ENCODE data around the gene PANK2.

DNA sequence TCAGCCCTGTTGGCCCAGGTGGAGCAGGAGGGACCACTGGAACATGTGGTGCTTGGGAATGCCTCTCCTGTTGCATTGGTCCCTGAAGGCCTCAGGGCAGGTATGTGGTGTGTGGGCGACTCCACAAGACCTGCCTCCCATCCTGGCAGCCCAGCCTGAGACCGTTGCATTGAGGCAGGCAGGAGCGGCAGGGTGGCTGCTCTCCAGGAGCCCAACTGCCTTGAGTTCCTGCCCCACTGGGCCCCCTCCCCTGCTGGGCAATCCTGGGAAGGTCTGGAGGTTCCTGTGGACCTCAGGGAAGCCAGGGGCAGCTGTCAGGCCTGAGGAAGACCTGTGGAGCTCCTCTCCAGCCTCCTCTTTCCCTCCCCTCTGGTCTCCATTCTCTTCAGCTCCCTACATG is 22.7 kb upstream of the PANK2 start:
- TF ChIP-seq POLR2A (IDR thresholded peaks at IDR 0.05; ENCODE audit: low read depth, low read length) (no peak), EZH2 (IDR thresholded peaks at IDR 0.05; ENCODE audit: borderline replicate concordance, control insufficient read depth, low read depth, low read length) (no peak), SIN3A (IDR thresholded peaks at IDR 0.05; ENCODE audit: low read depth, low read length) (no peak), CREB1 (IDR thresholded peaks at IDR 0.05; ENCODE audit: low read depth) (no peak)
- TF ChIP-seq, protein P1, sequence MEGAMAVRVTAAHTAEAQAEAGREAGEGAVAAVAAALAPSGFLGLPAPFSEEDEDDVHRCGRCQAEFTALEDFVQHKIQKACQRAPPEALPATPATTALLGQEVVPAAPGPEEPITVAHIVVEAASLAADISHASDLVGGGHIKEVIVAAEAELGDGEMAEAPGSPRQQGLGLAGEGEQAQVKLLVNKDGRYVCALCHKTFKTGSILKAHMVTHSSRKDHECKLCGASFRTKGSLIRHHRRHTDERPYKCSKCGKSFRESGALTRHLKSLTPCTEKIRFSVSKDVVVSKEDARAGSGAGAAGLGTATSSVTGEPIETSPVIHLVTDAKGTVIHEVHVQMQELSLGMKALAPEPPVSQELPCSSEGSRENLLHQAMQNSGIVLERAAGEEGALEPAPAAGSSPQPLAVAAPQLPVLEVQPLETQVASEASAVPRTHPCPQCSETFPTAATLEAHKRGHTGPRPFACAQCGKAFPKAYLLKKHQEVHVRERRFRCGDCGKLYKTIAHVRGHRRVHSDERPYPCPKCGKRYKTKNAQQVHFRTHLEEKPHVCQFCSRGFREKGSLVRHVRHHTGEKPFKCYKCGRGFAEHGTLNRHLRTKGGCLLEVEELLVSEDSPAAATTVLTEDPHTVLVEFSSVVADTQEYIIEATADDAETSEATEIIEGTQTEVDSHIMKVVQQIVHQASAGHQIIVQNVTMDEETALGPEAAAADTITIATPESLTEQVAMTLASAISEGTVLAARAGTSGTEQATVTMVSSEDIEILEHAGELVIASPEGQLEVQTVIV (IDR thresholded peaks at IDR 0.05; ENCODE audit: borderline replicate concordance, partially characterized antibody): no peak

Measured in GM12878 (cell line).